IMR-90 (cell line): ENCODE results near the gene PCSK6. TPM values are rescaled to one million over a fixed set of nuclear protein-coding genes. Genes with fewer than 3 reads are reported as not detected.

ENCODE experiments used
- ATAC-seq: fragments of 200-7000 bp; cut with Tn5 transposase; 2 replicates; pipeline ENCODE4 v1.9.1; 2020; ENCODE audit warnings: low read depth, mild to moderate bottlenecking, moderate library complexity
- BruUV-seq: library from RNA; stranded (reverse); fragments of 400-500 nt; replicated peaks from 2 replicates; lab custom pipeline; 2021; lab: Mats Ljungman, UMichigan
- CTCF ChIA-PET: fragments of 300-600 bp; formaldehyde crosslinking; extraction: SDS; loops from one replicate; lab custom pipeline; 2021; ENCODE audit warnings: antibody characterized with exemption; lab: Yijun Ruan, JAX
- POLR2A ChIA-PET: fragments of 300-600 bp; sonication (Branson Sonifier 250); formaldehyde crosslinking; loops from one replicate; lab custom pipeline; 2022; ENCODE audit warnings: antibody characterized with exemption; ENCODE audit not compliant: unreplicated experiment; lab: Charles Lee
- DNase-seq: peaks from one replicate; pipeline ENCODE4 v3.0.0; 2013
- H2AFZ ChIP-seq: replicated peaks from 2 replicates; pipeline ENCODE3; 2013; ENCODE audit warnings: low read length, mild to moderate bottlenecking; ENCODE audit not compliant: poor library complexity
- H2AK5ac ChIP-seq: 2 replicates; pipeline ENCODE4 v1.6.1; 2013; ENCODE audit warnings: low read depth, low read length, inconsistent platforms
- H2AK9ac ChIP-seq: replicated peaks from 2 replicates; pipeline ENCODE3; 2013; ENCODE audit warnings: mild to moderate bottlenecking, low read depth, low read length, moderate library complexity; ENCODE audit not compliant: poor library complexity
- H2BK120ac ChIP-seq: 2 replicates; pipeline ENCODE4 v1.6.1; 2013; ENCODE audit warnings: low read depth, low read length, inconsistent platforms
- H2BK15ac ChIP-seq: 3 replicates; pipeline ENCODE4 v1.6.1; 2013; ENCODE audit warnings: low read depth, low read length, inconsistent platforms
- H2BK20ac ChIP-seq: 2 replicates; pipeline ENCODE4 v1.6.1; 2013; ENCODE audit warnings: low read depth, mild to moderate bottlenecking, inconsistent platforms, low read length, moderate library complexity
- H2BK5ac ChIP-seq: 2 replicates; pipeline ENCODE4 v1.6.1; 2013; ENCODE audit warnings: mild to moderate bottlenecking, low read depth, low read length, inconsistent platforms; ENCODE audit not compliant: poor library complexity, severe bottlenecking
- H3K14ac ChIP-seq: replicated peaks from 2 replicates; pipeline ENCODE4 v1.6.1; 2013; ENCODE audit warnings: low read depth, low read length, inconsistent platforms
- H3K18ac ChIP-seq: 2 replicates; pipeline ENCODE4 v1.6.1; 2013; ENCODE audit warnings: low read depth, low read length, control low read depth
- H3K23ac ChIP-seq: 2 replicates; pipeline ENCODE4 v1.6.1; 2013; ENCODE audit warnings: low read depth, low read length, inconsistent platforms
- H3K27ac ChIP-seq: 2 replicates; pipeline ENCODE4 v1.5.1; 2013; ENCODE audit warnings: mild to moderate bottlenecking, control low read depth, low read length; ENCODE audit not compliant: insufficient read depth
- H3K27me3 ChIP-seq: 2 replicates; pipeline ENCODE4 v1.6.1; 2013; ENCODE audit warnings: low read length; ENCODE audit not compliant: control insufficient read depth, insufficient read depth
- H3K36me3 ChIP-seq: 2 replicates; pipeline ENCODE4 v1.6.1; 2013; ENCODE audit warnings: low read length, mixed read lengths; ENCODE audit not compliant: control insufficient read depth, insufficient read depth
- H3K4ac ChIP-seq: 2 replicates; pipeline ENCODE4 v1.6.1; 2013; ENCODE audit warnings: low read depth, low read length, inconsistent platforms
- H3K4me1 ChIP-seq: 2 replicates; pipeline ENCODE4 v1.6.1; 2013; ENCODE audit warnings: low read length, mixed read lengths; ENCODE audit not compliant: control insufficient read depth, insufficient read depth
- H3K4me2 ChIP-seq: 2 replicates; pipeline ENCODE4 v1.6.1; 2013; ENCODE audit warnings: low read depth, mild to moderate bottlenecking, control low read depth, low read length, moderate library complexity
- H3K4me3 ChIP-seq: 2 replicates; pipeline ENCODE4 v1.5.1; 2013; ENCODE audit warnings: low read depth, mild to moderate bottlenecking, control low read depth, low read length, moderate library complexity; ENCODE audit not compliant: insufficient read depth
- H3K56ac ChIP-seq: 2 replicates; pipeline ENCODE4 v1.6.1; 2013; ENCODE audit warnings: low read length, inconsistent platforms; ENCODE audit not compliant: insufficient read depth; ENCODE audit errors: extremely low read depth
- H3K79me1 ChIP-seq, 2 experiments: 2 replicates each; pipeline ENCODE4 v1.6.1; 2013; ENCODE audit warnings: low read length in 2 of 2, inconsistent platforms in 1 of 2, low read depth in 1 of 2
- H3K9ac ChIP-seq: 2 replicates; pipeline ENCODE4 v1.6.1; 2013; ENCODE audit warnings: low read depth, low read length, control low read depth
- H3K9me1 ChIP-seq: 2 replicates; pipeline ENCODE4 v1.6.1; 2013; ENCODE audit warnings: low read length, inconsistent platforms; ENCODE audit not compliant: insufficient read depth
- H3K9me3 ChIP-seq: 2 replicates; pipeline ENCODE4 v1.6.1; 2013; ENCODE audit warnings: low read length; ENCODE audit not compliant: control insufficient read depth, insufficient read depth
- H4K20me1 ChIP-seq: 2 replicates; pipeline ENCODE4 v1.6.1; 2013; ENCODE audit warnings: low read length, inconsistent platforms; ENCODE audit not compliant: insufficient read depth
- H4K5ac ChIP-seq: 2 replicates; pipeline ENCODE4 v1.6.1; 2013; ENCODE audit warnings: mild to moderate bottlenecking, low read depth, low read length, control low read depth
- H4K8ac ChIP-seq, 2 experiments: 2 replicates each; pipeline ENCODE4 v1.6.1; 2013; ENCODE audit warnings: low read depth in 2 of 2, low read length in 2 of 2, control low read depth in 1 of 2, inconsistent platforms in 1 of 2
- H4K91ac ChIP-seq: 2 replicates; pipeline ENCODE4 v1.6.1; 2013; ENCODE audit warnings: low read depth, low read length, inconsistent platforms; ENCODE audit not compliant: insufficient read depth
- CEBPB ChIP-seq: IDR thresholded peaks from 2 replicates; pipeline ENCODE4 v1.6.1; 2012; ENCODE audit warnings: low read depth, low read length, improper control_type of control experiment
- CHD1 ChIP-seq: IDR thresholded peaks from 2 replicates; pipeline ENCODE4 v1.6.1; 2012; ENCODE audit warnings: low read depth, low read length, improper control_type of control experiment
- CTCF ChIP-seq: conservative IDR thresholded peaks from 2 replicates; pipeline ENCODE4 v1.5.1; 2012; ENCODE audit warnings: mild to moderate bottlenecking, low read depth, low read length, improper control_type of control experiment
- ELK1 ChIP-seq: fragments of 150-350 bp; IDR thresholded peaks from 2 replicates; pipeline ENCODE4 v1.6.1; 2016; ENCODE audit warnings: low read depth, mild to moderate bottlenecking, low read length, moderate library complexity, borderline replicate concordance
- MAFK ChIP-seq: IDR thresholded peaks from 2 replicates; pipeline ENCODE4 v1.6.1; 2012; ENCODE audit warnings: low read depth, low read length, improper control_type of control experiment
- MAZ ChIP-seq: IDR thresholded peaks from 2 replicates; pipeline ENCODE4 v1.6.1; 2012; ENCODE audit warnings: low read depth, mild to moderate bottlenecking, low read length, improper control_type of control experiment, moderate library complexity, borderline replicate concordance
- MXI1 ChIP-seq: IDR thresholded peaks from 2 replicates; pipeline ENCODE4 v1.6.1; 2012; ENCODE audit warnings: low read depth, mild to moderate bottlenecking, low read length, moderate library complexity, borderline replicate concordance
- RAD21 ChIP-seq: IDR thresholded peaks from 2 replicates; pipeline ENCODE4 v1.6.1; 2012; ENCODE audit warnings: low read length, improper control_type of control experiment
- RFX5 ChIP-seq: IDR thresholded peaks from 2 replicates; pipeline ENCODE4 v1.8.0; 2012; ENCODE audit warnings: low read depth, mild to moderate bottlenecking, low read length, moderate library complexity
- USF2 ChIP-seq: fragments of 150-350 bp; IDR thresholded peaks from 2 replicates; pipeline ENCODE4 v1.6.1; 2017; ENCODE audit warnings: mild to moderate bottlenecking, antibody characterized with exemption, low read length, low read depth
- dilution Hi-C: fragments of 300-500 bp; cut with HindIII; formaldehyde crosslinking; loops from one replicate; pipeline ENCODE4 v1.14.3; 2018; ENCODE audit warnings: low sequenced_read_pairs; ENCODE audit not compliant: unreplicated experiment
- in situ Hi-C: fragments of 300-500 bp; cut with MboI; formaldehyde crosslinking; loops from 3 replicates; pipeline ENCODE4 v1.14.3; 2019; ENCODE audit warnings: low sequenced_read_pairs, inconsistent platforms, mixed read lengths
- intact Hi-C: fragments of 100-400 bp; cut with micrococcal nuclease; formaldehyde crosslinking; loops from 2 replicates; pipeline ENCODE4 v1.10.0; 2022
- polyA plus RNA-seq, 3 experiments: library from polyadenylated mRNA; depleted of rRNA; stranded (reverse); fragments of >200 nt; gene quantifications; 2 replicates each; pipeline ENCODE4 v1.2.3, GENCODE V29; 2012; ENCODE audit warnings: low replicate concordance in 1 of 3
- total RNA-seq: library from RNA; depleted of rRNA; stranded (reverse); fragments of >200 nt; gene quantifications from 2 replicates; pipeline ENCODE4 v1.2.3, GENCODE V29; 2012

PCSK6 gene
- total and polyA plus RNA-seq, 2 of the 4 experiments (the other 2 are of a cell fraction): not detected

GRCh38 chr15:101517504-101517903 lies 28.0 kb upstream of the PCSK6 start:
- Histone ChIP-seq H3K4me1 (no peaks in the 10 kb centered on the region), H3K18ac (no peak overlapping the region), H3K56ac (no peak overlapping the region), H3K9me1 (no peaks in the 10 kb centered on the region), H4K8ac (no peak overlapping the region), H4K91ac (no peak overlapping the region), H3K23ac (no peak overlapping the region), H2BK20ac (no peak overlapping the region), H4K5ac (no peak overlapping the region), H2AK9ac (no peak overlapping the region), H3K9me3 (no peaks in the 10 kb centered on the region; the same call in 1 of the 2 replicates), H3K36me3 (no peaks in the 10 kb centered on the region), H2BK5ac (no peak overlapping the region), H3K4me3 (no peak overlapping the region), H2AFZ (no peak overlapping the region), H3K27me3 (peaks cover 9% of the 10 kb centered on the region), H2BK120ac (no peak overlapping the region), H3K4me2 (no peak overlapping the region), H3K79me1 (no peaks in the 10 kb centered on the region), H3K27ac (no peak overlapping the region), H2BK15ac (no peak overlapping the region), H2AK5ac (no peak overlapping the region), H3K4ac (no peak overlapping the region), H4K20me1 (no peaks in the 10 kb centered on the region), H3K14ac (no peak overlapping the region), H3K9ac (no peak overlapping the region)
- ChIA-PET POLR2A (no interaction called here), CTCF (no interaction called here)
- in situ Hi-C loops: no loop called here
- TF ChIP-seq MAFK (no peak), ELK1 (no peak), MAZ (no peak), RFX5 (no peak), CHD1 (no peak), USF2 (no peak), CTCF (no peak), CEBPB (no peak), RAD21 (no peak), MXI1 (no peak)
- intact Hi-C loops: no loop called here
- no TSS peak for BruUV-seq
- DNase-seq (no peak), ATAC-seq (no peak)
- dilution Hi-C loops: no loop called here
